Stimulated activated CD8-positive, alpha-beta memory T cell treated with anti-CD3 and anti-CD28 coated beads, Interleukin-12 subunit alpha, Interleukin-12 subunit beta, amount 100 ng/mL, for 4 hours (primary cell): ENCODE results near the gene GIGYF2.

Experiments used
- DNase-seq: peaks from one replicate; pipeline ENCODE4 v3.0.0-alpha.2; 2020; ENCODE audit warnings: low read depth

The GIGYF2 gene

DNA sequence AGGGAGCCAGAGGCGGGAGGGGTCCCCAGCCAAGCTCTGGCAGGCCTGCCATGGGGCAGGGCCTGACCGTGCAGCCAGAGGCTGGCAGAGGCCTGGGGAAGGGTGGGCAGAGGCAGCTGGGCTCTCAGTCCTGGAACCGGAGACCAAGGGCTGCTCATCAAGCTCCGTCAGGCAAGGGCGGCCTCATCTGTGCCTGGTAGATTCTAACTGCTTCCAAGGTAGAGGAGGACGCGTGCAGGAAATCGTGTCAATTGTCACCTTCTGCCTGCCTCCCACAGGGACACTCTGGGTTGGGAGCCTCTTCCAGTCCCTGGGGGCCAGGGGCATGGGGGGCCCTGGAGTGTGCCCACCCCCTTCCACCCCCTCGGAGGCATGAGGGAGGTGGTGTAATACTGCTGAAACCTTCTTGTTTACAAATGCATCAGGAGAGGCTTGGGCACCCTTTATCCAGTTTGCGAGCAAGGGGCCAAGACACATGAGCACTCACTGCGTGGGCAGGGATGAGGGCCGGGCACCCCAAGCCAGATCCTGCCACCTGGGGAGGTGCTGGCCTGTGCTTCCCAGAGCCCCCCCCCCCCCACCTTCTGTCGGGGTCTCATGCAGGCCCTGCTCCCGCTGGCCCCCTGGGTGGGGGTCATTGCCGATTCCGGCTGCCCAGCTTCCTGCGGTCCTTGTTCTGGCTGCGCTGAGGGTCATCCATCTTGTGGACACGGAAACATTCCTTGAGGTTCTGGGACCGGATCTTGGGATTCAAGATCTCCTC is 181.9 kb downstream of the GIGYF2 start:
- no peak for DNase-seq

DNA sequence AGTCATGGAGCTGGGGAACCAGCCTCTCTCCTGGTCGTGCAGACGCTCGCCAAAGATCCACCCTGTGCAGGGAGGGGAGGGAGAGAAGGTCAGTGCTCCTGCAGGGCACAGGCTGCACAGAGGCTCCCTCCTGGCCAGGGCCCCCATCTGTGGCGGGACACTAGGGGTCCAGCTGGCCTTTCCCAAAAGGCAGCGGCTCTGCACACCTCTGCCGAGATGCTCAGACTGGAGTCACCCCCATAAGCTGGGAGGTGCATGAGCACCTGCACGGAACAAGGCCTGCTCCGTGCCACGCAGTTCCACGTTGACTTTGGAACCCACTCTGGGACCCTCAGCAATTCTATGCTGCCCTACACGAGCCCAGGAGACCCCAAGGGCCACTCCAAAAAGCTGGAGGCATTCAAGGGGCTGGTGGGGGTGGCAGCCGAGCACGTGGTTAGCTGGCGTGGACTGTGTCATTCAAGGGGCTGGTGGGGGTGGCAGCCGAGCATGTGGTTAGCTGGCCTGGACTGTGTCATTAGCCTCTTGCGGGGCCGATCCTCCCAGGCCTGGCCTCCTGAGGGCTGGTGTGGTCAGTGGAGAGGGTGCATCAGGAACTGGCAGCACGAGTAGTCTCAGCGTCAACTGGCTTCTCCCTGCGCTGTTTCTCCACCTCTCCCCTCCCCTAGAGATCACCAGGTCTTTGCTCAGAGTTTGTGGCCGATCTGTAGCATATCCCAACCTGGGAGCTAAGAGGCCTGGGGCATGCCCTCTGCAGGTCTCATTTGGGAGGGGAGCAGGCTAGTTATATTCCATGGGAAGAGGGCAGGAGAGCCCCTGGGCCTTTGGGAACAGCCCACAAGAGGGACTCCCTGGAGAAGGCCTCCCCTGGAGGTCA is 182.7 kb downstream of the GIGYF2 start:
- DNase-seq, result no peak

DNA sequence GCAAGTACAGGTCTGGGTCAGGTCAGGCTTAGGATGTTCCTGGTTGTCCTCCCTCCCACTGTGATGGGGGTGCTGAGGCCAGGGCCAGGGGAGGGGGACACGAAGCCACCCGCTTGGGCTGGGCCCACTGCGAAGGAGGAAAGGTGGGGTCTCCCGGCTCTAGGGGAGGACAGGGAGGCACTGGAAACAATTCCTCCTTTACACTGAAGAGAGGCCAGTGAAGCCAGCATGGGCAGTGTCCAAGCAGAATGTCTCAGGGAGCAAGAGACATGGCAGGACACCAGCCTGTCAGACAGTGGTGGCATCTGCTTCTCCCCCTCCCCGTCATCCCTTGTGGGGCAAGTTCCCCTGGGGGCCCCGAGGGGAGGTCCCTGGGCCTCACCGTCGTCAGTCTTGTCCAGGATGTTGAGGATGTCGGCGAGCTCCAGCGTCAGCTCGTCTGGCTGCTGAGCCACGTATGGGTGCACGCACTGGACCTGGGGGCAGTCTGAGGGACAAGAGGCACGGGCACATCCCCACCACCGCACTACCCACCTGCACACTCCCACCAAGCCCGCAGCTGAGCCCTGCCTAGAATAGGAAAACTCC is 183.7 kb downstream of the GIGYF2 start:
- no peak for DNase-seq

DNA sequence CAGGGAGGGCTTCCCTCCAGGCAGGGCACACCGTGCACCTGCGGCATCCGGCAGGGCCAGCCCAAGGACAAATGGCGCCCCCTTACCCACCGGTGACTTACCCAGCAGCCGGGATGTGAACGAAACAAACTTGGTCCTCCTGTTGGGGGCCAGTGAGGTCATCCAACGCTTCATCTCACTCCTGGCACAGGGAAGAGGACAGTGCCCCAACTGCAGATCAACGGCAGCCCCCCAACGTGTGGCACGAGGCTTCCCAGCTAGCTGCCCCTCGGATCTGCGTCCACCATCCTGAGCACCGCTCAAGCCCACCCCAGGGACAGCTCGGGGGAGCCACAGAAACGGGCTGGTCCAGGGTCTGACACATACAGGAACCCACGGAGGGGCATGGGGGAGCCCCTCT is 185.0 kb downstream of the GIGYF2 start:
- DNase-seq, result no peak

DNA sequence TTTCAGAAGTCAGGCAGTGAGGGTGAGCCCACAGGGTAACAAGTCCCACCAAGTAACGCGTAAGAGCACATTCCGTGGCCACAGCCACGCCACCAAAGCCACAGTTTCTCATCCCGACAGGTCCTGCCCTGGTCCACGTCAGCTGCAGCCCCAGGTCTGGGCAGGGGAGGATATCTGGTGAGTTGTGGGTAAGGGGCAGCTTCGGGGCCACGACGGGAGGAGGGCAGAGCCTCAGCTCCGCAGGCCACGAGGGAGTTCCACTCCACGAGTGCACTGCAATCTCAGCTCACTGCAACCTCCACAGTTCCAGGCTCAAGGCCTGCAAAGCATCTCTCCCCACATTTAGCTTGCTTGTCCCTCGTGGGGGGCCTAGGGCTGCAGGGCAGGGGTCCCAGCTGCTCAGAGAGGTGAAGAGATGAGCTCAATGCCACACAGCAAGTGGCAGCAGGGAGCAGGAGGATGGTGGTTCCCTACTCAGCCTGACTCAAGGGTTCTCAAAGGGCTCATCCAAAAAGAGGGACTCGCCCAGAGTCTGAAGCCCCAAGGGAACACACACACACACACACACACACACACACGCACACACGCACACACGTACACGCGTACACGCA is 185.5 kb downstream of the GIGYF2 start:
- DNase-seq, result no peak

DNA sequence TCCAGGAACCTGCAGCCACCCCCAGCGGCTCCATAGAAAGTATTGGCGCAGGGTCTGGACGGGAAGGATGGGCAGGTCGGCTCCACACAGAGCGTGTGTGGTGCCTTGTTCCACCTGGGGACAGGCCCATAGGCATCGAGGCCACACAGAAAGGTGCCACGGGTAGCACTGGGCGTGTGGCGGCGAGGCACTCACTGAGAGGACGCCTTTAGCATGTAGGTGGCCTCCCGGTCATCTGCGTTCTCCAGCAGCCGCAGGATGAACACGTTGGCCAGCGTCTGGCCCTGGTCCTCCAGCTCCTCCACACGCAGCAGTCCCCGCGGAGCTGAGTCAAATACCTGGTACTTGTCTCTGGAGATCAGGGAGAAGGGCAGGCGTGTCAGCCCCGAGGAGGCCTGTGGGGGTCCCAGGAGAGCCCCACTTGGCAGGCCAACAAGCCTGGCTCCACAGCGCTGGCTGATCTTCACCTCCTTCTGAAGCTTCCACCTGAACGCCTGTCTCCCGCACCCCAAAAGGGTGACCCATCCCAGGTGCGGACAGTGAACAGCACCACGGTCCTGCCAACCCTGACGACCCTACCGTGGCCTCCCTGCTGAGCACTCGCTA is 186.1 kb downstream of the GIGYF2 start:
- no peak for DNase-seq

DNA sequence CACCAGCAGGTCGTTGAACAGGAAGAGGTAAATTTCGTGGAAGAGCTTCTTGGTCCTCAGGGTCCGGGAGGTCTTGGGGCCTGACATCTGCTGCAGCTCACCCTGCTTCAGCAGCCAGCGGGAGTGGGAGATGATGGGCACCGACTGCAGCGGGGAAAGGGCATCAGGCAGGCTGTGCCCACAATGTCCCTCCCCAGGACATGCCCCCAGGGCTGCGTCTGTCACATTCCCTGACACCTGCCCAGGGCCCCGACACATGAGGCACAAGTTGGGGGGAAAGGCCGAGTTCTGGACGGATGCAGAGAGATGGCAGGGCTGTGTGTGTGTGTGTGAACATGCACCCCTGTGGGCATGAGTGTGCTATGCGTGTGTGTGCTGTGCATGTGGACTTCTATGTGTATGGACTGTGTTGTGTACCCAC is 186.9 kb downstream of the GIGYF2 start:
- no peak for DNase-seq

DNA sequence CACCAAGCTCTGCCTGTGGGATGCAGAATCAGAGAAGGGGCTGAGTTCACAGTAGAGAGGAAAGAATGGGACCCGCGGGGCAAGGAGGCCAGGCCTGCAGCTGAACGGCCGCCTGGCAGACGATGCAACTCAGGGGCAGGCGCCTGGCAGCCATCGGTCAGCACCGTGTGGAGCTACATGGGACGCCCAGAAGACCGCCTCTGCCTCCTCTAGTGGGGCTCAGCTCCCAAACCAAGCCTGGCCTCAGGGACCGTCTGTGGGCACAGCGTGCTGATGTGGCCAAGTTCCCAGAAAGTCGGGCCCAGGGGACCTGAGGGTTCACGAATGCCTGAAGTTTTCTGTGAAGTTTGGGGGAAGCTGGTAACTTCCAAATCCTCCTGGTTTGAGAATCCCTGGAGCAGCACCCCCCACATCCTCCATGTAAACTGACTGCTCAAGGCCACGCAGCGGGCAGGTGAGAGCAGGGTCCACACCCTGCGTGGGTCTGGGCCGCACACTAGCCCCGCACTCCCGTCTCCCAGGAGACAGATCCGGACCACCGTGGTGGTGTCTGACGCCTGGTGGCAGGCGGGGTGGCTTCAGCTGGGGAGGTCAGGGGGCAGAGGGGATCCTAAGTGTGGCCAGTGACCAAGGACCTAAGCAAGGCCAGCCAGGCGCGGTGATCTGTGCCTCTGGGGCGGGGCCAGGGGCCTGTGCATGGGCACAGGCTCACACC is 187.6 kb downstream of the GIGYF2 start:
- DNase-seq, result no peak

DNA sequence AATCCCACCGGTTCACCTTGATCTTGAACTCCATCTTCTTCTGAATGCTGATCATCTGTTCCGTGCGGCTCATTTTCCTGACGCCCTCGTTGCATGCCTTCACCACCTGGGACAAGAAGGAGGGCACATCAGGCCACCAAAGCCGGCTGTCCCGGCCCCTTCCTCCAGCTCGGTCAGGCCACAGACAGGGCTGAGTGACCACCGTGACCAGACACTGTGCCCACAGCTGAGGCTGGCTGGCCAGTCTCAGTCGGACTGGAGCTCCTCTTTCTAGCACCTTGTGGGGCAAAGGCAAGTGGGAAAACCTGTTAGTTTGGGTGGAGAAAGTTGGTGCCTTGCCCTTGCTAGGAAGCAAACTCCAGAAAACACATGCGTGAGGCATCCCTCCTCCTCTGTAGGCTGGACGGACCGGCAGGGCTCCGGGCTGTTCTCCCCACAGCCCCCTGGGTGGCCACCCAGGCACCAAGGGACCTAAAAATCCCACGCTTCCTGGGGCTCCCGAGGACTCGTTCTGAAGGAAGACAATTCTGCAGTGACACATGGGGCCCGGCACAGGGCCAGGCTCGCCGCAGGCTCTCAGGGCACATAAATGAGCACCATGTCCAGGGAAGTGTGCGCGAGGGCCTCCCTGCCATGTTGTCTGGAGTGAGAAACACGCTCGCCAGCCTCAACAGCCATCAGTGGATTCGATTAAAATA is 188.3 kb downstream of the GIGYF2 start:
- no peak for DNase-seq

DNA sequence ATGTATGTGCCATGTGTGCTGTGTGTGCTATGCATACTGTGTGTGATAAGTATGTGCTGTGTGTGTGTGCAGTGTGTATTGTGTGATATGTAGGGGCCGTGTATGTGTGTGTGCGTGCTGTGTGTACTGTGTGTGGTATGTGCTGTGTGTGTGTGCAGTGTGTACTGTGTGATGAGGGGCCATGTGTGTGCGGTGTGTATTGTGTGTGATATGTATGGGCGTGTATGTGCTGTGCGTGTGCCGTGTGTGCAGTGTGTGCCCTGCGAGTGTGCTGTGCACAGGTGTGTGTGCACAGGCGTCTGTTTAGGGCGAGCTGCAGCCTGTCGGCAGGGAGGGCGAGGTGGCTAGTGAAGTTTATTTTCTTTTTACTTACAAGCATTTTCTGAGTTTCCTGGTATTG is 189.0 kb downstream of the GIGYF2 start:
- DNase-seq, result no peak

DNA sequence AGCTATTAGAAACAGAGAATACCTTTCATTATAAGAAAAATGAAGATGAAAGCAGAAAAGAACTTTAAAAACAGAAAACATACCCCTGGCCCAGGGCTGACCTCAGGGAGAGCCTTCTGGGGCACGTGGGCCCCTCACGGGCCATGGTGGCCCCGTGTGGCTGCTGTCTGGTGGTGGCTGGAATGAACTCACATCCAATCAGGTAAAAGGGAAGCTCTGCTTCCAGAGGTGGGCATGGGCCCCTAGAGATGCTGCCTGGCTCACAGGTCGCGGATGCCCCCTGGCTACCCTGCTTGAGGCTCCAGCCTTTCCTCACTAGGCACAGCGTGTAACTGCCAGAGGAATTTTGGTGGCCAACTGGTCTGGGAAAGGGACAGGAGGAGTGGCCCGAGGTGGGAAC is 189.5 kb downstream of the GIGYF2 start:
- DNase-seq, result no peak

DNA sequence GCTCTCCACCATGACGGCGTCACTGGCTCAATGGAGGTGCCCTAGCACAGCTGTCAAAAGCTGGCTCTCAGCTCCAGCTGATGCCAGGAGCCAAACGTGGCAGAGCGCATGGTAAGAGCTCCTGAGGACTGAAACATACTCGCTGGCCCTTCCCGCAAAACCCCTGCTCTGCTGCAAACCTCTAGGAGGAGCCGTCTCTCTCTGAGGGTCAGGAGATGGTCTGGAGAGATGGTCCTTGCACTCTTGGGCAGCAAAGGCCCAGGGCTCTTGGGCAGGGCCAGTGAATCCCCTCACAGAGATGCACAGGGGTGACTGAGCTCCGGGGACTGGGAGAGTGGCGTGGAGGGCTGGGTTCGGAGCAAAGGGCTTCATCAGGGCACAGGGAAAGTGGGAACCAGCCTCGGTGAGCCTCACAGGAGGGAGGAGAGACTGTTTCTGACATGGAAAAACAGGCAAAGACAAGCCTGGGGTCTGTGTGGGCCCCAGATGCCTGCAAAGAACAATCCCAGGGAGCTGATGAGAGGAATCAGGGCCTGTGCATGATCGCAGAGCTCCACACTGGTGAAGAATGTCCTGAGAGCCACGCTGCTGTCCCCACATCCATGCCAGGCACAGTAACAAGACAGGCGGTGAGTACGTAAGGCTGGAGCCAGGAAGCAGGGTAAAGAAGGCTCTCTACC is 190.2 kb downstream of the GIGYF2 start:
- DNase-seq, result no peak

DNA sequence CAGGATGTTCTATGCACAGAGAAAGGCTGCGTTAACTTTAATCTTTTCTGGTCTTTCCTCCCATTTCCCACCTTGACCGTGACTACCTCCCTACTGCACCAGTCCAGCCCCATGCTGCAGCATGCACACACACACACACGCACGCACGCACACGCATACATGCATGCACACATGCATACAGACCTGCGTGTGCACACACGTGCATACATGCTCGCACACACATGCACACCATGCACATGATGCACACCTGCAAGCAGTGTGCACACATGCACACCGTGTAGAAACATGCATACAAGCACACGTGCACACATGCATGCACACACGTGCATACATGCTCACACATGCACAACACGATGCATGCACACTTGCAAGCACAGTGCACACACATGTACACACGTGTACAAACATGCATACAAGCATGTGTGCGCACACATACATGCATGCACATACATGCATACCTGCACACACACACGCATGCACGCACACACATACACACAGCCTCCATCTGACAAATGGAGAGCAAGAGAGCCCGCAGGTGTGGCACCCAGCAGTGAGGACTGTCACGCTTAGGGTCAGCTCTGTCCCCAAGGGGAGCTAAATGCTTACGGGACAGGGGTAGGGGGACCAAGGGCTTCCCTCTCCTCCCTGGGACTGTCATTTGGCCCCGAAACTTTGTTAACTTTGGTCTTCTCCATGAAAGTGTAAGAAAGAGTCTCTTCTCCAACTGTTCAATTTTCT is 191.1 kb downstream of the GIGYF2 start:
- DNase-seq, result no peak

DNA sequence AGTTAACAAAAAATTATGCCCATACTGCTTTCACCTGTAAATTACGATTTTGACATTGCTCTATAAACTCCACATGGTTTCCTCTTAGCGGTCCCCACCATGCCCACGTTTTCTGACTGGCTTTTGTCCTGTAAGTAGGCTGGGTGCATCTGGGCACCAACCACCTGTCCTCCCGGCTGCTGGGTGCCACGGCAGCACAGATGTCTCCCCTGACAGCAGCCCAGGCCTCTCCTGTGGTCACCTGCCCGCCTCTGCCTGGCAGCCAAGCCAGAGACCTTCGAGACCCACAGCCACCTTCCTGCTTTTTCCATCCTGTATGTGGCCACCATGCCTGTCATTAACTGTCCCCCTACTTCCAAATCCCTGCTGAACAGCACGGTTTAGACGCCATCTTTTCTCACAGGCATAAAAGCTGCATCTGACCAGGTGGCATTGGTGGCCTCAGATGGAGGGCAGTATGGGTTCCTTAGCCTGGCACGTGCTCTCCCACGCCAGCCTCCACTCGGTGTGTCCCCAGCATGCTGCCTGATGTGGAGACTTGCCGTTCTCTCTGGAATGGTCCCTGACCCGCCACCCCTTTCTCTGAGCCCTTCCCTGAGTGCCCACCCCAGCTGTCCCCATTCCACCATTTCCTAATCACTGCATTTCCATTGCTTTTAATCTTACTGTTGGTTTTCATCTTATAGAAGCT is 191.9 kb downstream of the GIGYF2 start:
- no peak for DNase-seq

DNA sequence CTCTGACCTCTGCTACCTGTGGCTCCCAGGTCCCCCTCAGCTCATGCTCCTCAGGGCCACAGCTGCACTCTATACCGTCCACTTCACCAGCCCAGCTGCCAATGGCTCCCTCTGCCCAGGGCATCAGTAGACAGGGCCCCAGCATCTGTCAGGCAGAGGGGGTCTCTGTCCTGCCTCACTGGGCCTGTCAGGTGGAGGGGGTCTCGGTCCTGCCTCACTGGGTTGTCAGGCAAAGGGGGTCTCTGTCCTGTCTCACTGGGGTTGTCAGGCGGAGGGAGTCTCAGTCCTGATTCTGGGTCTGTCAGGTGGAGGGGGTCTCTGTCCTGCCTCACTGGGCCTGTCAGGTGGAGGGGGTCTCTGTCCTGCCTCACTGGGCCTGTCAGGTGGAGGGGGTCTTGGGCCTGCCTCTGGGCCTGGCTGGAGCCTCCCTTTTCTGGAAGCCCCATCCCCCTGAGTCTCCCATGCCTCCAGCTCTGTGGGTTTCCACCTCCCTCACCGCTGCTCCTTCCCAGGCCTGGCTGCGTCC is 192.8 kb downstream of the GIGYF2 start:
- no peak for DNase-seq

DNA sequence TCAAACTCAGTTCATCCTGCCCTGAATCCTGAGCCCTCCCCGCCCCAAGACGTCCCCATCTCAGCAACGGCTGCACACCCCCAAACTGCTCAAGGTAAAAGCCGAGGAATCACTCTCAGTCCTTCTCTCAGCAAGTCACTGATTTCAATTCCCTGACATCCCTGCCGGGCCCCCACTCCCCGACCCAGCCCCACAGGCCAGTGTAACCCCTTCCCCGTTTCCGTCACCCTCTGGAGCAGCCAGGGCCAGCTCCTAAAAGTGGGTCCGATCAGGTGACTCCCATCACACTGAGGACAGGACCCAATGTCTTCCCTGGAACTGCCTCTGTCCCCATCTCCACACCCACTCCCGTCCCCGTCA is 193.4 kb downstream of the GIGYF2 start:
- DNase-seq, result no peak

DNA sequence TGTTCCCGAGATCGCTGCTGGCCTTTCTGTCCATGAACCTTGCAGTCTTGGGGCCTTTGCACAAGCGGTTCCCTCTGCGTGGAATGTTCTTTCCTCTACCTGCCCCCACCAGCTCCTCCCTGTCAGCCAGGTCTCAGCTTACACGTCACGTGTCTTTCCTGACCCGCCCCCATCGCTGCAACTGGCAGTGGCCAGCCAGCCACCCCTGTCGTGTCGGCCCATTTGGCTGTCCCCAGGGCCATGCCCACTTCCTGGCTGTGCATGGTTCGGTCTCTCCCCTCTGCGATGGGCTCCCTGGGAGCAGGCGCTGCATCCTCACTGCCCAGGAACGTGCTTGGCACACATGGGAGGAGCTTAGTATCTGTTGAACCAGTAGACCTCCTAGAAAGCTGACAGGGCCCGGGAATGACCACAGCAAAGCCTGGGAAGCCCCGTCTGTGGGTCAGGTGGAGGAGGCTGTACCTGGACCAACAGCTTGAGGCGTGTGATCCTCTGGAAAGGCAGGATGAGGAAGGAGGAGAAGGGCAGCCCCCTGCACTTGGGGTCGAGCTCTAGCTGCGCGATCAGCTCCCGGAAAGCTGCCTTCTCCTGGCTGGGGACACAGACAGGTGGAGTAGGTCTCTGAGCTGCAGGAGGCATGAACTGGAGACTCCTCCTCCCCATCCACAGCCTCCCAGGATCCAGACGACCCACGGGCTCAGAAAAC is 193.9 kb downstream of the GIGYF2 start:
- DNase-seq, result no peak

DNA sequence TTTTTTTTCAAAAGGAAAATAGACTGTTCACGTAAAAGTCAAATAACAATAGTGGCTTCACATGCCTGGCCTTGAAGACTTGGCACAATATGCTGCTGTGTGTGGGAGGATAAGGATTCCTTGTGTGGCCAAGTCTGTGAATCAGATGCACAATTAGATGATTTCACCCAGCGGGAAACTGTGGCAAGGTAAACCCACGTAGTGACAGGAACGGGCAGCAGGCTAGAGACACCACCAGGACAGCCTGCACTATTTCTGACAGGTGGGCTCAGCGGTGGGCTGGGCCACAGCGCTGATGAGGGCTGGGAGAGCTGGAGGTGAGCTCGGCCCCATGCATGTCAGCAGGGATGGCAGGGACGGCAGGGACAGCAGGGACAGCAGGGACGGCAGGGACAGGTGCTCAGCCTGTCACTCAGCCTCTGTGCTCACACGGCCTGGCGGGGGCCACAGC is 194.5 kb downstream of the GIGYF2 start:
- DNase-seq, result no peak
